Nucleus accumbens (tissue), 56 donors: ENCODE data around the gene KLK14.

Experiments
- DNase-seq, 56 donors: peaks; one replicate each; lab custom pipeline; 2025; lab: John Stamatoyannopoulos, UW

The KLK14 gene

GRCh38 chr19:51108805-51109146, 26.1 kb upstream of the KLK14 start:
- DNase-seq = peak in 12 of 56 donors; percentile 68 to 95 (median 90)

- peak; percentile 92 to 99 (median 98) for DNase-seq
These were observed 25.5 kb upstream of the KLK14 start, which contains the start of gene CTU1 for GRCh38 chr19:51108066-51108804. TSS of gene CTU1 (minus strand) at chr19:51108409. CDS start at chr19:51104569, 3,840 bp downstream.

GRCh38 chr19:51107406-51108065, 24.8 kb upstream of the KLK14 start:
- DNase-seq = peak in 5 of 56 donors; percentile 34 to 51 (median 46)

GRCh38 chr19:51103926-51104341, 21.2 kb upstream of the KLK14 start:
- peak in 3 of 56 donors; percentile 3 to 46 (median 24) for DNase-seq

GRCh38 chr19:51102991-51103390, 20.3 kb upstream of the KLK14 start:
- no peak for DNase-seq

- DNase-seq = no peak
These were observed 18.6 kb upstream of the KLK14 start for GRCh38 chr19:51101171-51101865.

GRCh38 chr19:51100601-51101000, 17.9 kb upstream of the KLK14 start:
- DNase-seq = no peak

- DNase-seq = no peak
These were observed 16.3 kb upstream of the KLK14 start for GRCh38 chr19:51099047-51099382.

GRCh38 chr19:51098365-51099046, 15.8 kb upstream of the KLK14 start:
- peak in 1 of 56 donors; percentile 13 for DNase-seq

- DNase-seq = no peak
These were observed 15.1 kb upstream of the KLK14 start for GRCh38 chr19:51097796-51098195.

GRCh38 chr19:51097166-51097738, 14.6 kb upstream of the KLK14 start:
- DNase-seq = peak in 29 of 56 donors; percentile 1 to 60 (median 17)

- no peak for DNase-seq
These were observed 13.9 kb upstream of the KLK14 start for GRCh38 chr19:51096473-51097165.

GRCh38 chr19:51094696-51095279, 12.1 kb upstream of the KLK14 start:
- peak in 7 of 56 donors; percentile 4 to 15 (median 10) for DNase-seq

- no peak for DNase-seq
These were observed 11.0 kb upstream of the KLK14 start for GRCh38 chr19:51093510-51094345.

- no peak for DNase-seq
These were observed 10.4 kb upstream of the KLK14 start for GRCh38 chr19:51093101-51093500.

- no peak for DNase-seq
These were observed 9.5 kb upstream of the KLK14 start for GRCh38 chr19:51091895-51092873.

GRCh38 chr19:51091126-51091525, 8.4 kb upstream of the KLK14 start:
- DNase-seq = no peak
